Sigmoid colon (tissue), 4 donors: ENCODE results near the gene PDYN.

Experiments
- CTCF ChIP-seq, 4 experiments: fragments of 450-650 bp in 3 of 4; fragments of 200-600 bp in 1 of 4; IDR thresholded peaks; one replicate each; pipeline ENCODE4 v1.5.1; 2016 to 2019; ENCODE audit warnings: antibody characterized with exemption in 4 of 4, mild to moderate bottlenecking in 3 of 4, moderate library complexity in 2 of 4
- POLR2AphosphoS5 ChIP-seq, 4 donors: sonication (generic); formaldehyde crosslinking; IDR thresholded peaks; one replicate each; pipeline ENCODE4 v1.6.1; 2017; ENCODE audit warnings: antibody characterized with exemption in 4 of 4

- no peak for TF ChIP-seq POLR2AphosphoS5 (IDR thresholded peaks at IDR 0.05)
- no peak for TF ChIP-seq CTCF (IDR thresholded peaks at IDR 0.05)
Observed at GRCh38 chr20:1995531-1996310, 1.9 kb upstream of the PDYN start.
